Placental epithelial cell (primary cell): ENCODE data around the gene ABHD11. TPM values are rescaled to one million over a fixed set of nuclear protein-coding genes. Genes with fewer than 3 reads are reported as not detected.

Experiments used
- small RNA-seq: library from RNA; depleted of rRNA; stranded (forward); fragments of <200 nt; gene quantifications from one replicate; pipeline ENCODE3, GENCODE V24; 2012
- total RNA-seq: library from RNA; depleted of rRNA; stranded (reverse); fragments of >200 nt; gene quantifications from 2 replicates; pipeline ENCODE4 v1.2.3, GENCODE V29; 2012

ABHD11 gene, protein sequence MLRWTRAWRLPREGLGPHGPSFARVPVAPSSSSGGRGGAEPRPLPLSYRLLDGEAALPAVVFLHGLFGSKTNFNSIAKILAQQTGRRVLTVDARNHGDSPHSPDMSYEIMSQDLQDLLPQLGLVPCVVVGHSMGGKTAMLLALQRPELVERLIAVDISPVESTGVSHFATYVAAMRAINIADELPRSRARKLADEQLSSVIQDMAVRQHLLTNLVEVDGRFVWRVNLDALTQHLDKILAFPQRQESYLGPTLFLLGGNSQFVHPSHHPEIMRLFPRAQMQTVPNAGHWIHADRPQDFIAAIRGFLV
- 14.1 and 16.1 TPM in 2 replicates for total RNA-seq

GRCh38 chr7:73738612-73739386, at the start of gene ABHD11:
Gene ABHD11 (minus strand): TSS chr7:73738802. CDS start chr7:73738770, 32 bp downstream.

GRCh38 chr7:73770002-73770859, 31.6 kb upstream of the ABHD11 start, which contains the start of gene CLDN3:
Gene CLDN3 (minus strand): TSS chr7:73770270. CDS start chr7:73770049, 221 bp downstream.

DNA sequence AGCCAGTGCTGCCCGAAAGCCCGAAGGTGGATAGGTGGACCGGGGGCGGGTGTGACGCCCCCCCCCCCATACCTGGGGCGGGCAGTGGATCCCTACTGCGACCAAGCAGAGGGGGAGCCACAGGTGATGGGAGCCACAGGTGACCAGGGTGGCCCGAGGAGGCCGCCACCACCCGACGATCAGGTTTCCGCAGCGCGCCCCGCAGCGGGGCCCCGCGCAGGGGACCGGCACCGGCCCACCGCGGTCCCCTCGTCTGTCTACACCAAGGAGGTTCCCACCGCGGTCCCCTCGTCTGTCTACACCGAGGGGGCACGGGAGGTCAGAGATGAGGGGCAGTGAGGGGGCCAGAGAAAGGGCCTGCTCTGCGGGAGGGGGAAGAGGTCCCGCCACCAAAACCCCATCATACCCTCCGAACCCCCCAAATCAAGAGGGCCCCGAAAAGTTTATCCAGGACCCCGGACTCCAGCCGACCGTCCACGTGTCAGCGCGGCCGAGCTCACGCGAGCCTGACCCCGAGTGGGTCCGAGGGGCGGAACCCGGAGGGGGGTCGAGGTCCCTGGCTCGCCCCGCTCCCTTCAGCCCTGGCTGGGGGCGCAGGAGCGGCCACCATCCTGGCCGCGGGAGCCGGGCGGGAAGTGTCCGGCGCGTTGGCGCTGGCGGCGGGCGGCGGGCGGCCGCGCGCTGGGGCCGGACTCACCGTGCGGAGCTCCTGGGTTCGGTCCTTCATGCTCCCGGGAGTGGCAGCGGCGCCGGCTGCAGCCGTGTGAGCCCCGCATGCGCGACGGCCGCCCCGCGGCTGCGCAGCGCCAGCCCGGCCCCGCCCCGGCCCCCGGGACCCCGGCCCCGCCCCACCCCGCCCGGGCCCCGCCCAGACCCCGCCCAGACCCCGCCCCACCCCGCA, 19.4 kb downstream of the ABHD11 start, which contains the start of gene STX1A:
TSS of gene STX1A (minus strand) at position 765 of the 901 bp plus-strand sequence. CDS start at position 727, 38 bp downstream.

Small RNA genes within 50 kb of the gene (small RNA-seq; reads per million reads assigned to genes)
- gene MIR4284 = not detected
- not detected for gene RN7SL265P

Other genes with a start within 250 kb of the ABHD11 start
- gene BAZ1B, start 216.5 kb downstream of the ABHD11 start, total RNA-seq = 36.9 and 47.9 TPM in 2 replicates
- 23.2 and 33.7 TPM in 2 replicates for gene BCL7B, start 181.1 kb downstream of the ABHD11 start, total RNA-seq
- 75.0 and 84.8 TPM in 2 replicates for gene TBL2, start 160.2 kb downstream of the ABHD11 start, total RNA-seq
- not detected in 2 replicates for gene MLXIPL, start 114.3 kb downstream of the ABHD11 start, total RNA-seq
- 0.87 and 2.7 TPM in 2 replicates for gene VPS37D, start 71.0 kb downstream of the ABHD11 start, total RNA-seq
- gene DNAJC30, start 55.3 kb downstream of the ABHD11 start, total RNA-seq = 3.5 and 3.6 TPM in 2 replicates
- 23.6 and 52.9 TPM in 2 replicates for gene BUD23, start 55.2 kb downstream of the ABHD11 start, total RNA-seq
- 2.4 and 7.4 TPM in 2 replicates for gene STX1A, start 19.1 kb downstream of the ABHD11 start, total RNA-seq
- not detected in 2 replicates for gene CLDN3, start 31.5 kb upstream of the ABHD11 start, total RNA-seq
- gene CLDN4, start 92.2 kb upstream of the ABHD11 start, total RNA-seq = 216 and 226 TPM in 2 replicates
- gene METTL27, start 103.7 kb upstream of the ABHD11 start, total RNA-seq = 1.6 and 8.2 TPM in 2 replicates
- not detected in 2 replicates for gene TMEM270, start 122.4 kb upstream of the ABHD11 start, total RNA-seq